GM18511 (cell line): Measurements from ENCODE around the gene VASH2.
"Not testable (repeated sequence)": the region's sequence is repeated elsewhere in the genome, so short reads cannot be mapped to it uniquely, and the experiment has no call there.

Source experiments
- ATAC-seq: cut with Tn5 transposase; IDR thresholded peaks from one replicate; pipeline ENCODE4 v1.9.1; 2021; ENCODE audit warnings: mild to moderate bottlenecking, moderate library complexity; ENCODE audit not compliant: unreplicated experiment

Gene VASH2

GRCh38 chr1:213017447-213018273 lies 67.3 kb downstream of the VASH2 start:
- ATAC-seq, result no peak

GRCh38 chr1:213019450-213019849 lies 69.1 kb downstream of the VASH2 start:
- no peak for ATAC-seq

- no peak for ATAC-seq
These were observed 69.7 kb downstream of the VASH2 start for GRCh38 chr1:213020016-213020415.

- ATAC-seq, result not testable (repeated sequence)
These were observed 76.7 kb downstream of the VASH2 start for GRCh38 chr1:213027024-213027423.

- ATAC-seq, result no peak
These were observed 82.3 kb downstream of the VASH2 start for GRCh38 chr1:213032651-213033050.

GRCh38 chr1:213034713-213035112 lies 84.4 kb downstream of the VASH2 start:
- ATAC-seq, result no peak

GRCh38 chr1:213035573-213035972 lies 85.2 kb downstream of the VASH2 start:
- no peak for ATAC-seq
